Neural progenitor cell (in vitro differentiated cells): ENCODE data around the gene FAM13C. TPM values are rescaled to one million over a fixed set of nuclear protein-coding genes. Genes with fewer than 3 reads are reported as not detected.

Experiments used
- DNase-seq: peaks from one replicate; pipeline ENCODE4 v3.0.0-alpha.2; 2016; ENCODE audit warnings: low spot score
- H2AFZ ChIP-seq: fragments of 200-600 bp; sonication (generic); replicated peaks from 2 replicates; pipeline ENCODE4 v1.6.1; 2016; ENCODE audit warnings: antibody characterized with exemption
- H3F3A ChIP-seq: fragments of 200-600 bp; sonication (generic); 2 replicates; pipeline ENCODE4 v1.6.1; 2016; ENCODE audit warnings: antibody characterized with exemption, low read depth
- H3K27ac ChIP-seq: fragments of 200-600 bp; sonication (generic); 2 replicates; pipeline ENCODE4 v1.5.1; 2016; ENCODE audit warnings: mild to moderate bottlenecking
- H3K27me3 ChIP-seq: fragments of 200-600 bp; sonication (generic); 2 replicates; pipeline ENCODE4 v1.6.1; 2016; ENCODE audit warnings: mild to moderate bottlenecking, moderate library complexity
- H3K36me3 ChIP-seq: fragments of 200-600 bp; sonication (generic); 2 replicates; pipeline ENCODE4 v1.5.1; 2016
- H3K4me1 ChIP-seq: fragments of 200-600 bp; sonication (generic); 2 replicates; pipeline ENCODE4 v1.6.1; 2016; ENCODE audit warnings: mixed run types
- H3K4me2 ChIP-seq: fragments of 200-600 bp; sonication (generic); 2 replicates; pipeline ENCODE4 v1.6.1; 2016
- H3K4me3 ChIP-seq: fragments of 200-600 bp; sonication (generic); 2 replicates; pipeline ENCODE4 v1.5.1; 2016
- H3K79me2 ChIP-seq: fragments of 200-600 bp; sonication (generic); 2 replicates; pipeline ENCODE4 v1.6.1; 2016; ENCODE audit warnings: low read depth
- H3K9ac ChIP-seq: fragments of 200-600 bp; sonication (generic); 2 replicates; pipeline ENCODE4 v1.6.1; 2016
- H3K9me3 ChIP-seq: fragments of 200-600 bp; sonication (generic); 2 replicates; pipeline ENCODE4 v1.5.1; 2016; ENCODE audit warnings: low read depth
- H4K20me1 ChIP-seq: fragments of 200-600 bp; sonication (generic); 2 replicates; pipeline ENCODE4 v1.6.1; 2016; ENCODE audit warnings: low read depth
- H3K27ac Mint-ChIP-seq: 3 replicates; pipeline ENCODE4 v1.8.0; 2021; ENCODE audit warnings: mixed read lengths
- H3K27me3 Mint-ChIP-seq: 2 replicates; pipeline ENCODE4 v1.8.0; 2022; ENCODE audit warnings: low read depth, mild to moderate bottlenecking, inconsistent platforms, moderate library complexity, mixed read lengths; ENCODE audit not compliant: insufficient read depth
- H3K36me3 Mint-ChIP-seq: 3 replicates; pipeline ENCODE4 v1.8.0; 2021; ENCODE audit warnings: mixed read lengths
- H3K4me1 Mint-ChIP-seq: 3 replicates; pipeline ENCODE4 v1.8.0; 2021; ENCODE audit warnings: mixed read lengths
- H3K4me3 Mint-ChIP-seq: 3 replicates; pipeline ENCODE4 v1.8.0; 2021; ENCODE audit warnings: mild to moderate bottlenecking, moderate library complexity, mixed read lengths
- H3K9me3 Mint-ChIP-seq: 3 replicates; pipeline ENCODE4 v1.8.0; 2020; ENCODE audit warnings: mixed read lengths
- EZH2 ChIP-seq: fragments of 200-600 bp; sonication (generic); IDR thresholded peaks from 2 replicates; pipeline ENCODE4 v1.6.1; 2017; ENCODE audit warnings: antibody characterized with exemption, mild to moderate bottlenecking, moderate library complexity
- EZH2phosphoT487 ChIP-seq: fragments of 200-600 bp; sonication (generic); IDR thresholded peaks from 2 replicates; pipeline ENCODE4 v1.6.1; 2017; ENCODE audit warnings: antibody characterized with exemption
- total RNA-seq: library from RNA; depleted of rRNA; stranded (reverse); fragments of >200 nt; gene quantifications from 2 replicates; pipeline ENCODE4 v1.2.3, GENCODE V29; 2015; ENCODE audit warnings: low replicate concordance
- TF ChIP-seq, protein P1 (sequence below): fragments of 200-600 bp; sonication (generic); IDR thresholded peaks from 2 replicates; pipeline ENCODE4 v1.5.1; 2017; ENCODE audit warnings: antibody characterized with exemption, mild to moderate bottlenecking

The FAM13C gene
- total RNA-seq, 1 donor from 2014 or later, result 3.1 TPM

DNA sequence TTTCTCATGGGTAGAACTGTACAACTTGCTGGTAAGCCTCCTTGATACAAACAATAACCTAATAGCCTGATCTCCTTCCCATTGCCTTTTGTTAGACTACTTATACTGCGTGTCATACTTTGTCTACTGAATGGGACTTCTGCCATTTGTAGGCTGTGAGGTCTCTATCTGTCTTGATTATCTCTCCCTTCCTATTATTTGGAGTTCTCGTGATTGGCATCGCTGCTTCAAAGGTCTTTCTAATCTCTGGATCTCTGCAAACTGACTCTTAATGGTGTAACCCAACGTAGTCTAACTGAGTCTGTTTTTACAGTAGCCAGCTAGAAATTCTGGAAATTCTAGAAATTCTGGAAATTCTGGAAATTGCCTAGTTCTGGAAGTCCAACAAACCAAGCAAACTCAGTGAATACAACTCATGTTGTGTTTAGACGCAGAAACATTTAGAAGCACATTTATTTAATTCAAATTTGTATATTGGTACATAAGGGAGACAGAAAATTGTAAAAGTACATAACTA lies 156.1 kb downstream of the FAM13C start:
- no peaks in the 10 kb centered on the region for H3K4me1 ChIP-seq
- H2AFZ ChIP-seq, result no peak overlapping the region
- H3K27ac Mint-ChIP-seq, result no peak overlapping the region
- no peaks in the 10 kb centered on the region for H3K27me3 Mint-ChIP-seq
- DNase-seq, result no peak
- no peaks in the 10 kb centered on the region for H3K9me3 ChIP-seq
- no peak overlapping the region for H3K27ac ChIP-seq
- no peak overlapping the region for H3K4me3 Mint-ChIP-seq
- H3K79me2 ChIP-seq, result no peaks in the 10 kb centered on the region
- peaks cover 6% of the 10 kb centered on the region for H3K36me3 Mint-ChIP-seq
- H3K4me3 ChIP-seq, result no peak overlapping the region
- H3K9me3 Mint-ChIP-seq, result peaks cover 13% of the 10 kb centered on the region
- TF ChIP-seq EZH2 (no peak), EZH2phosphoT487 (no peak)
- TF ChIP-seq, protein P1, sequence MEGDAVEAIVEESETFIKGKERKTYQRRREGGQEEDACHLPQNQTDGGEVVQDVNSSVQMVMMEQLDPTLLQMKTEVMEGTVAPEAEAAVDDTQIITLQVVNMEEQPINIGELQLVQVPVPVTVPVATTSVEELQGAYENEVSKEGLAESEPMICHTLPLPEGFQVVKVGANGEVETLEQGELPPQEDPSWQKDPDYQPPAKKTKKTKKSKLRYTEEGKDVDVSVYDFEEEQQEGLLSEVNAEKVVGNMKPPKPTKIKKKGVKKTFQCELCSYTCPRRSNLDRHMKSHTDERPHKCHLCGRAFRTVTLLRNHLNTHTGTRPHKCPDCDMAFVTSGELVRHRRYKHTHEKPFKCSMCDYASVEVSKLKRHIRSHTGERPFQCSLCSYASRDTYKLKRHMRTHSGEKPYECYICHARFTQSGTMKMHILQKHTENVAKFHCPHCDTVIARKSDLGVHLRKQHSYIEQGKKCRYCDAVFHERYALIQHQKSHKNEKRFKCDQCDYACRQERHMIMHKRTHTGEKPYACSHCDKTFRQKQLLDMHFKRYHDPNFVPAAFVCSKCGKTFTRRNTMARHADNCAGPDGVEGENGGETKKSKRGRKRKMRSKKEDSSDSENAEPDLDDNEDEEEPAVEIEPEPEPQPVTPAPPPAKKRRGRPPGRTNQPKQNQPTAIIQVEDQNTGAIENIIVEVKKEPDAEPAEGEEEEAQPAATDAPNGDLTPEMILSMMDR, result no peak
- H3K36me3 ChIP-seq, result no peaks in the 10 kb centered on the region
- no peak overlapping the region for H3K4me2 ChIP-seq
- no peaks in the 10 kb centered on the region for H4K20me1 ChIP-seq
- no peaks in the 10 kb centered on the region for H3K4me1 Mint-ChIP-seq
- no peak overlapping the region for H3K9ac ChIP-seq
- H3K27me3 ChIP-seq, result no peaks in the 10 kb centered on the region
- no peaks in the 10 kb centered on the region for H3F3A ChIP-seq

Other genes starting within 250 kb of the FAM13C start
- 0.37 and 0.52 TPM in 2 replicates for gene PHYHIPL, start 185.9 kb downstream of the FAM13C start, total RNA-seq